KMS-11 (cell line): ENCODE results near the gene LDLRAD2.

Source experiments
- H2AFZ ChIP-seq: fragments of 200-600 bp; sonication (generic); 2 replicates; pipeline ENCODE4 v1.6.1; 2016; ENCODE audit warnings: antibody characterized with exemption, mixed run types, low read depth
- H3K27ac ChIP-seq: fragments of 200-600 bp; sonication (generic); 2 replicates; pipeline ENCODE4 v1.6.1; 2016; ENCODE audit warnings: mild to moderate bottlenecking, mixed run types
- H3K27me3 ChIP-seq: fragments of 200-600 bp; sonication (generic); 2 replicates; pipeline ENCODE4 v1.6.1; 2017; ENCODE audit warnings: mild to moderate bottlenecking, low read depth, mixed run types, moderate library complexity; ENCODE audit not compliant: insufficient read depth
- H3K36me3 ChIP-seq: fragments of 200-600 bp; sonication (generic); 2 replicates; pipeline ENCODE4 v1.6.1; 2017; ENCODE audit warnings: mild to moderate bottlenecking, mixed run types; ENCODE audit not compliant: insufficient read depth
- H3K4me1 ChIP-seq: fragments of 200-600 bp; sonication (generic); 2 replicates; pipeline ENCODE4 v1.6.1; 2016; ENCODE audit warnings: mild to moderate bottlenecking, low read depth, mixed run types; ENCODE audit not compliant: poor library complexity, severe bottlenecking
- H3K4me2 ChIP-seq: fragments of 200-600 bp; sonication (generic); 2 replicates; pipeline ENCODE4 v1.7.0; 2016; ENCODE audit warnings: mild to moderate bottlenecking, mixed run types
- H3K4me3 ChIP-seq: fragments of 200-600 bp; sonication (generic); IDR thresholded peaks from 2 replicates; pipeline ENCODE4 v1.6.1; 2017; ENCODE audit warnings: low read depth, low read length, mixed read lengths; ENCODE audit not compliant: insufficient read depth
- H3K79me2 ChIP-seq: fragments of 200-600 bp; sonication (generic); 2 replicates; pipeline ENCODE4 v1.6.1; 2016; ENCODE audit warnings: low read depth, mixed run types; ENCODE audit not compliant: insufficient read depth
- H3K9ac ChIP-seq: fragments of 200-600 bp; sonication (generic); 2 replicates; pipeline ENCODE4 v1.6.1; 2016; ENCODE audit warnings: mild to moderate bottlenecking, mixed run types
- H4K20me1 ChIP-seq: fragments of 200-600 bp; sonication (generic); 2 replicates; pipeline ENCODE4 v1.6.1; 2016; ENCODE audit warnings: mild to moderate bottlenecking, mixed run types; ENCODE audit not compliant: insufficient read depth
- CTCF ChIP-seq: fragments of 200-600 bp; sonication (generic); conservative IDR thresholded peaks from 2 replicates; pipeline ENCODE4 v1.6.1; 2017; ENCODE audit warnings: low read depth, mild to moderate bottlenecking, antibody characterized with exemption, low read length, moderate library complexity, mixed read lengths

The LDLRAD2 gene, protein sequence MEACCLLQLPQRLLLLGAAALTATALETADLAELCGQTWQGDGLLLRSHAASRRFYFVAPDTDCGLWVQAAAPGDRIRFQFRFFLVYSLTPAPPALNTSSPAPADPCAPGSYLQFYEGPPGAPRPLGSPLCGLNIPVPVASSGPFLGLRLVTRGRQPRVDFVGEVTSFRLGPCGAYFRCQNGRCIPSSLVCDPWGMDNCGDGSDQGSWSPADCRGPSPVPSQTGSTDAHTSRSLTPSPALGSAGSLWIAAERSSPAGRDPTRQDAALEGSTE

GRCh38 chr1:21811875-21812305 lies at the start of gene LDLRAD2:
LDLRAD2 (plus strand) TSS chr1:21812265; CDS start chr1:21812452, 187 bp downstream.
- H4K20me1 ChIP-seq, result no peaks in the 10 kb centered on the region
- no peak within 1 kb of the TSS for H3K4me2 ChIP-seq
- H3K4me3 ChIP-seq, result no peak within 1 kb of the TSS
- TF ChIP-seq CTCF, result no peak
- no peaks in the 10 kb centered on the region for H3K4me1 ChIP-seq
- no peak within 1 kb of the TSS for H2AFZ ChIP-seq
- no peak within 1 kb of the TSS for H3K9ac ChIP-seq
- no peak within 1 kb of the TSS for H3K27ac ChIP-seq
- no peaks in the 10 kb centered on the region for H3K36me3 ChIP-seq
- no peaks in the 10 kb centered on the region for H3K27me3 ChIP-seq
- H3K79me2 ChIP-seq, result no peaks in the 10 kb centered on the region

- Histone ChIP-seq H2AFZ (no peak overlapping the region), H3K36me3 (no peaks in the 10 kb centered on the region), H3K27me3 (no peaks in the 10 kb centered on the region), H3K9ac (no peak overlapping the region), H4K20me1 (0 out of 2 replicates have a peak, but pooled peaks cover 8% of the 10 kb centered on the region), H3K4me2 (no peak overlapping the region), H3K4me3 (no peak overlapping the region), H3K4me1 (peaks cover 21% of the 10 kb centered on the region), H3K27ac (no peak overlapping the region), H3K79me2 (peaks cover 95% of the 10 kb centered on the region)
- TF ChIP-seq CTCF, result no peak
Observed at GRCh38 chr1:21763236-21763635, 48.8 kb upstream of the LDLRAD2 start.

- no peak overlapping the region for H3K4me2 ChIP-seq
- peaks cover 28% of the 10 kb centered on the region for H3K4me1 ChIP-seq
- TF ChIP-seq CTCF, result no peak
- no peak overlapping the region for H3K27ac ChIP-seq
- H4K20me1 ChIP-seq, result 0 out of 2 replicates have a peak, but pooled peaks cover 8% of the 10 kb centered on the region
- no peak overlapping the region for H3K9ac ChIP-seq
- no peak overlapping the region for H2AFZ ChIP-seq
- no peaks in the 10 kb centered on the region for H3K36me3 ChIP-seq
- no peaks in the 10 kb centered on the region for H3K27me3 ChIP-seq
- no peak overlapping the region for H3K4me3 ChIP-seq
- H3K79me2 ChIP-seq, result peaks cover 94% of the 10 kb centered on the region
Observed at GRCh38 chr1:21763694-21764419, 48.2 kb upstream of the LDLRAD2 start.

DNA sequence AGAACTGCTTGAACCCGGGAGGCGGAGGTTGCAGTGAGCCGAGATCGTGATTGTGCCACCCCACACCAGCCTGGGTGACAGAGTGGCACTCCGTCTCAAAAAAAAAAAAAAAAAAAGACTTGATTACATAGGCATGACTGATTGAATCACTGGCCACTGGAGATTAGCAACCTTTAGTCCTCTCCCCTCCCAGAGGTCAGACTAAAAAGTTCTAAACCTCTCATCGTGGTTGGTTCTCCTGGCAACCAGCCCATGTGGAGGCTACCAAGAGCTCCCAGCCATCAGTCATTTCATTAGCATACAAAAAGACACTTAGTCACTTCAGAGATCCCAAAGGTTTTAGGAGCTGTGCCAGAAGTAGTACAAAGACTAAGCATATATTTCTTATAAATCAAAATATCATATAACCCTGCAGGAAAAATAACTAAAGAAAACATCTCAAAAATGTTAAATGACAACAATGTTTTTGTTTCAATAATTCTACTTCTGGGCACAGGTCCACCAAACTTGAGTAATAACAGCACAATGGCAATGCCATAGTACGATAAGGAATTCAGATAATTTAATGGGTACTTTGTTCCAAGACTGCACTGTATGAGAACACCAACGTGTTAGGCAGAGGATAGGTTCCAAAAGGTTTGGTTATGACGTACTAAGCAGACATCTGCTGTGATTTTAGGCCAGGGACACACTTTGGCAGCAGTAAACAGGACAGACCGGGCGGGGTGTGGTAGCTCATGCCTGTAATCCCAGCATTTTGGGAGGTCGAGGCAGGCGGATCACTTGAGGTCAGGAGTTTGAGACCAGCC lies 47.2 kb upstream of the LDLRAD2 start:
- 0 out of 2 replicates have a peak, but pooled peaks cover 2% of the 10 kb centered on the region for H4K20me1 ChIP-seq
- peaks cover 94% of the 10 kb centered on the region for H3K79me2 ChIP-seq
- no peak for TF ChIP-seq CTCF
- H3K4me2 ChIP-seq, result no peak overlapping the region
- no peak overlapping the region for H2AFZ ChIP-seq
- H3K4me3 ChIP-seq, result no peak overlapping the region
- no peak overlapping the region for H3K27ac ChIP-seq
- H3K4me1 ChIP-seq, result peaks cover 30% of the 10 kb centered on the region
- H3K27me3 ChIP-seq, result no peaks in the 10 kb centered on the region
- no peaks in the 10 kb centered on the region for H3K36me3 ChIP-seq
- H3K9ac ChIP-seq, result no peak overlapping the region
